Hepatocyte (in vitro differentiated cells): Measurements from ENCODE around the gene NKAIN2.

Experiments used
- CTCF ChIP-seq: fragments of 200-600 bp; sonication (generic); IDR thresholded peaks from 2 replicates; pipeline ENCODE4 v1.5.1; 2016; ENCODE audit warnings: antibody characterized with exemption, mild to moderate bottlenecking; ENCODE audit not compliant: poor library complexity
- EZH2 ChIP-seq: fragments of 200-600 bp; sonication (generic); IDR thresholded peaks from 2 replicates; pipeline ENCODE4 v1.6.1; 2016; ENCODE audit warnings: antibody characterized with exemption, mild to moderate bottlenecking, borderline replicate concordance
- EZH2phosphoT487 ChIP-seq: fragments of 200-600 bp; sonication (generic); IDR thresholded peaks from one replicate; pipeline ENCODE4 v1.6.1; 2018; ENCODE audit warnings: antibody characterized with exemption, mild to moderate bottlenecking, low read depth, moderate library complexity; ENCODE audit not compliant: unreplicated experiment, severe bottlenecking

- TF ChIP-seq CTCF = no peak
- TF ChIP-seq EZH2 = no peak
- no peak for TF ChIP-seq EZH2phosphoT487
Measured at GRCh38 chr6:124026694-124027093, 223.0 kb downstream of the NKAIN2 start.
